HG03103 (cell line): ENCODE measurements around the gene TMEM11.

Experiments used
- ATAC-seq: cut with Tn5 transposase; IDR thresholded peaks from one replicate; pipeline ENCODE4 v1.9.1; 2021; ENCODE audit warnings: low read depth; ENCODE audit not compliant: unreplicated experiment

TMEM11 gene

DNA sequence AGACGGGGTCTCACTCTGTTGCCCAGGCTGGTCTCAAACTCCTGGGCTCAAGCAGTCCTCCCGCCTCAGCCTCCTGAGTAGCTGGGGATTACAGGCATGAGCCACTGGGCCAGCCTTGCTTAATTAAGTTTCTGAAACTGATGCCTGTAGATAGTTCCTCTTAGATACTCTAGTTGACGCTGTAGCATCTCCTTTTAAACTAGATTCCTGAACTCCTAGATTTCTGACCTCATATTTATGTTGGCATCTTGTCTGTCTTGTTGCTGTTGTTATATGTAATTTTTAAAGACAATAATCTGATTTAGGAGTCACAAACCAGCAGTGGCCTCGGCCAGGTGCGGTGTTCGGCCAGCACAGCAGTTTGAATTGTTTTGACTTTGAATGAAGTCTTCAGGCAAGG lies 49.7 kb downstream of the TMEM11 start:
- ATAC-seq, result no peak

DNA sequence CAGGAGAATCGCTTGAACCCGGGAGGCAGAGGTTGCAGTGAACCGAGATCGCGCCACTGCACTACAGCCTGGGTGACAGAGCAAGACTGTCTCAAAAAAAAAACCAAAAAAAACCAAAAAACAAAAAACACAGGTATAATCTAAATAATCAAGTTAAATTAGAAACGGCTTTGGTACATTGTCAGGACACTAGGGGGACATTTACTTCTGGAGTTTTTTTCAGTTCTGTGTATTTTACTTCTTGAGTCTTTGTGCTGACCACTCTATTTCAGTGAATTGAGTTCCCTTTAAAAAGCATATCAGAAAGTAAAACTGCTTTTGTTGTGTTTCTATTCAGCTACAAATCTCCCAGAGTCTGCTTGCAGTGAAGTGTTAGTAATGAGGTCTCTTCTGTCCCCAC lies 50.9 kb downstream of the TMEM11 start:
- no peak for ATAC-seq

DNA sequence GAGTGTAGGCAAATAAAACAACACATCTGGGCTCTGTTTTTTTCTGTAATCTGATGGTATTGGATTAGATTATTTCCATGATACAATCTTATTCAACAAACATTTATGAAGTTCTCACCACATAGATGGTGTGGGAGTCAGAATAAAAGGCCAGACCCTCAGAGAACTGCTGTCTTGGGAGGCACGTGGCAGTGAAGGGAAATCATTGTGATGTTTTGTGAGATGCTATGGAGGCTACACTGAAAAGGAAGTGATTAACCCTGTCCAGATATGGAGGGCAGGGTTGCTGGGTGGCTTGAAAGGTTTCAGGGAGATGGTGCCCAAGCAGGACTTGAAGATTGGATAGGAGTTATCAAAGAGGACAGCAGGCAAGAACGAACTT lies 51.6 kb downstream of the TMEM11 start:
- ATAC-seq, result no peak

DNA sequence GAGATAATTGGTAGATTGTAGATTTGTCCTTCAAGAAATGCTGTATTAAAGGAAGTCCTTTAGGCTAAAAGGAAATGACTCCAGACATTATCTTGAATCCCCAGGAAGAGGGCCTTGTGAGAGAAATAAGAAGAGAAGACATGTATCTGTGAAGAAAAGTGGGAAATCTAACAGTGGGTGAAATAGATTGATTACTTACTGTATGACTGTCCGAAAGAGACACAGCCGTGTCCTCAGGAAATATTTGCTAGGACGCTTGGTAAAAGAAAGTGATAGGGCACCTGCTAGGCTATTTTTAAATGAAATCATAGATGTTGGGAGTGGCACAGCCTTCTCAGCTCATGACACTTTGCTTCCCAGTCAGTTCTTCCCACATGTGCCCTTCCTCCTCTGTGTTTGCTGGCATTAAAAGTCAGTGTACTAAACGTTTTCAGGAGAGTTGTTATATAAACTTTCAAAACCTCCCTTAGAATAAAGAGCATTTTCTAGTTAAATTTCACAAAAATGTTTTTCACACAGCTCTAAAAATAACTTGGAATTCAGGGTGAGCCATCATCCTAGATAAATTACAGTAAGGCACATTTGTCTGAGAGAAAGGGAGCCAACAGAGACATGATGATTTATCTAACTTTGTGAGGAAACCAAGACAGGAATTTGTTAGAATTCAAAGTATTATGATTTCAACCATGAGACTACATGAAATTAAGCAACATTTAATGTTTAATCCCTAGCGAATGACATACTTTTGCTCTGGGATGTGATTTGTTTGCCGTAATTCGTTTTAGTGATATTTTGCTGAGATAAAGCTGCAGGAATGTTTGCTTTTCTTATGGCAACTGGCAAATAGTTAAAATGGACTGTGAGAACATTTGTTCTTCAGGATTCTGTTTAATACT lies 52.2 kb downstream of the TMEM11 start:
- ATAC-seq, result no peak

DNA sequence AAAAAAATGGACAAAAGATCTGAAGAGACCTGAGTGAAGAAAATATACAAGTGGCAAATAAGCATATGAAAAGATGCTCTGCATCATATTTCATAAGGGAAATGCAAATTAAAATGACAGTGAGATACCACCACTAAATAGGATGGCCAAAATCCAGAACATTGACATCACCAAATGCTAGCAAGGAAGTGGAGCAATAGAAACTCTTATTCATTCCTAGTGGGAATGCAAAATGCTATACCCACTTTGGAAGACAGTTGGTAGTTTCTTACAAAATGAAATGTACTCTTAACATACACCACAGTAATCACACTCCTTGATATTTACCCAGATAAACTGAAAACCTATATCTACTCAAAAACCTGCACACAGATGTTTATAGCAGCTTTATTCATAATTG lies 53.6 kb downstream of the TMEM11 start:
- ATAC-seq, result no peak

DNA sequence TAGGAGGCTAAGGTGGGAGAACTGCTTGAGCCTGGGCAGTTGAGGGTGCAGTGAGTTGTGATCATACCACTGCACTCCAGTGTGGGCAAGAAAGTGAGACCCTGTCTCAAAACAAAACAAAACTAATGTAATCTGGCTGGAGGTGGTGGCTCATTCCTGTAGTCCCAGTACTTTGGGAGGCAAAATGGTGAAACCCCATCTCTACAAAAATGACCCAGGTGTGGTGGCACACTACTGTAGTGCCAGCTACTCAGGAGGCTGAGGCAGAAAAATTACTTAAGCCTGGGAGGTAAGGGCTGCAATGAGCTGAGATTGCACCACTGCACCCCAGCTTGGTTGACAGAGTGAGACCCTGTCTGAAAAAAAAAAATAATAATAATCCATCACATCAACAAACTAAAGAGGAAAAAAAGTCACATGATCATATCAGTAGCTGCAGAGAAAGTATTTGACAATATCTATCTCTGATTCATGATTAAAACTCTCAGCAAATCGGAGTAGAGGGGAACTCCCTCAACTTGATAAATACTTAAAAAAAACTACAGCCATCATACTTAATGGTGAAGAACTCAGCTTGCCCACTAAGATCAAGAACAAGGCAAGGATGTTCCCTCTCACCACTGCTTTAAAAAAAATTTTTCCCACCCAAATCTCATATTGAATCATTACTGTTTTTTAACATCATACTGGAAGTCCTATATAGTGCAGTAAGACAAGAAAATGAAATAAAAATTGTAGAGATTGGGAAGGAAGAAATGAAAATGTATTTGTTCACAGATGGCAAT lies 56.2 kb downstream of the TMEM11 start:
- no peak for ATAC-seq

DNA sequence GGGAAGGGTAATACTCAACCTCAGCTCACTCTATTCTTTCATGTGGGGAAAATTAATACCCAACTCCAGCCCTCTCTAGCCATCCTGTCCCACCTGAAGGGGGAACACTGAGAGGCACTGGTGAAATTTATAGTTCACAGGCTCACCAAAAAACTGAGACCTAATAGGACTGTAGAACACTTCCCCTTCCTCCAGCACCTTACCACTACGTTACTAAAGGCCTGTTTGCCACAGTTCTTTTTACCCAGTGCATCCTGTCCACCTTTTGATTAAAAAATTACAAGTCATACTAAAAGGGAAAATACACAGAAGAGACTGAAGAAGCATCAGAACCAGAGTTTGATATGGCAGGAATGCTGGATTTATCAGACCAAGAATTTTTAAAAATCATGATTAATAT lies 61.2 kb downstream of the TMEM11 start:
- ATAC-seq, result no peak

DNA sequence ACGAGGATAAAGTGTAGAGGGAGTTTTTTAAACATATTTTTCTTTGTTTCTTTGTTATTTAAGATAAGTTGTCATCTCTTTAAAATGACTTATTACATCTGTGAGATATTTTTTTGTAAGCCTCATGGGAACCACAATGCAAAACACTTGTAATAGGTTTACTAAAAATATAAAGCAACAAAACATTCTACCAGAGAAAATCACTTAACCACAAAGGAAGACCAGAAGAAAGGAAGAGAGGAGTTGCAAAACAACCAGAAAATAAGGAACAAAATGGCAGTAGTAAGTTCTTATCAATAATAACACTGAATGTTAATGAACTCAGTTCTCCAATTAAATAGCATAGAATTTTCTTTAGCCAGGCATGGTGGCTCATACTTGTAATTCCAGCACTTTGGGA lies 64.3 kb downstream of the TMEM11 start:
- no peak for ATAC-seq
